Measurements from ENCODE around the gene WDR26. TPM values are rescaled to one million over a fixed set of nuclear protein-coding genes. Genes with fewer than 3 reads are reported as not detected.
A peak's percentile ranks its signal among the peaks of the same experiment; 100 is the strongest.

The WDR26 gene
- total and polyA plus RNA-seq, 9 of the 15 experiments (the other 6 are each of a cell fraction or from before 2014, with no cell fraction given): 11.5 to 66.0 (median 39.8) TPM

GRCh38 chr1:224458296-224458695, 23.7 kb upstream of the WDR26 start:
- H3K4me1 ChIP-seq (replicated peaks in 1 of 2; ENCODE audit: control insufficient read depth in 2 of 2, insufficient read depth in 2 of 2, low read length in 2 of 2): peaks cover 12 to 23% of the 10 kb centered on the region in 2 experiments
- H3K4me2 ChIP-seq (ENCODE audit: insufficient read depth, low read length): no peak overlapping the region
- peak overlapping the region in 1 of 2 experiments; percentile 16; a peak in 1 of 4 replicates for H3K9ac ChIP-seq (ENCODE audit: insufficient read depth in 1 of 2, low read depth in 2 of 2, low read length in 2 of 2)
- ChIA-PET POLR2A (interaction anchor here (0.7 to 2.3 kb wide), 4 partner anchors 20 to 341 kb away, joined by 3 to 9 read pairs (median 4); no protein-coding TSS in a partner anchor), CTCF (ENCODE audit: low intra/inter-chr PET ratio) (interaction anchor here (1.1 to 2.6 kb wide), 3 partner anchors 9 to 760 kb away, joined by 4 to 19 read pairs (median 6); no protein-coding TSS in a partner anchor)
- 77% methylated on average over 4 of the region's 4 CpGs for WGBS (ENCODE audit: insufficient coverage, low coverage, missing lambda C conversion rate)
- no peak for TF ChIP-seq BACH1 (tag; IDR thresholded peaks at IDR 0.05)
- TF ChIP-seq KAT7 (CRISPR knock-in tag; IDR thresholded peaks at IDR 0.05; ENCODE audit: borderline replicate concordance): no peak
- TF ChIP-seq ELK1 (CRISPR knock-in tag; IDR thresholded peaks at IDR 0.05): no peak
- H3K27me3 ChIP-seq (ENCODE audit: control insufficient read depth in 2 of 2, insufficient read depth in 2 of 2, low read length in 2 of 2): no peaks in the 10 kb centered on the region; a peak in 1 of 5 replicates
- H2AFZ ChIP-seq (ENCODE audit: low read depth, low read length): no peak overlapping the region
- DNase-seq (ENCODE audit: extremely low read depth in 1 of 4, low spot score in 3 of 4) (peak in 1 of 4 experiments; percentile 6), ATAC-seq (no peak; the same call in 2 of the 3 replicates), FAIRE-seq (no peak)
- peaks cover 4% of the 10 kb centered on the region for H3K9me1 ChIP-seq (ENCODE audit: control insufficient read depth, insufficient read depth, low read length)
- in situ Hi-C loops (cut with MboI) (loop anchor here (10.0 kb wide), 1 partner anchor 343 kb away; the partner anchor contains the start of gene FBXO28), intact Hi-C loops (cut with micrococcal nuclease) (no loop called here)
- no peaks in the 10 kb centered on the region for H3K79me2 ChIP-seq (ENCODE audit: control insufficient read depth, insufficient read depth, low read length)
- peaks cover 6% of the 10 kb centered on the region; the same call in 1 of the 2 replicates for H4K20me1 ChIP-seq (replicated peaks; ENCODE audit: control insufficient read depth, insufficient read depth, low read length)
- no peaks in the 10 kb centered on the region for H3K9me3 ChIP-seq (replicated peaks; ENCODE audit: control insufficient read depth, insufficient read depth, low read depth, low read length)
- no TSS peak for BruUV-seq (replicated peaks)
- peaks cover 7% of the 10 kb centered on the region; the same call in 2 of the 3 replicates for H3K36me3 ChIP-seq (ENCODE audit: control insufficient read depth, insufficient read depth, low read length)
- no peak overlapping the region for H3K27ac ChIP-seq (ENCODE audit: extremely low read depth, low read depth, low read length)
- no peak overlapping the region for H3K4me3 ChIP-seq

All from K562 (cell line).